GM13977 (cell line): ENCODE results near the gene PTCH1.

Source experiments
- DNase-seq: peaks from one replicate; pipeline ENCODE4 v3.0.0; 2012; ENCODE audit warnings: low spot score
- CTCF ChIP-seq: IDR thresholded peaks from 2 replicates; pipeline ENCODE4 v1.5.1; 2012; ENCODE audit warnings: mild to moderate bottlenecking, control low read depth; ENCODE audit not compliant: insufficient read depth; ENCODE audit errors: extremely low read depth, missing control alignments
- in situ Hi-C: fragments of 300-500 bp; cut with MboI; formaldehyde crosslinking; loops from one replicate; pipeline ENCODE4 v1.12.0; 2022; ENCODE audit warnings: low sequenced_read_pairs, low pct_unique_long_range_greater_than_20kb, mixed read lengths, inconsistent platforms; ENCODE audit not compliant: unreplicated experiment

PTCH1 gene

GRCh38 chr9:95433096-95433819 lies 83.5 kb downstream of the PTCH1 start:
- no peak for TF ChIP-seq CTCF
- in situ Hi-C loops: no loop called here
- DNase-seq: no peak

GRCh38 chr9:95431286-95431685 lies 85.5 kb downstream of the PTCH1 start:
- no peak for DNase-seq
- no peak for TF ChIP-seq CTCF
- in situ Hi-C loops: no loop called here

DNA sequence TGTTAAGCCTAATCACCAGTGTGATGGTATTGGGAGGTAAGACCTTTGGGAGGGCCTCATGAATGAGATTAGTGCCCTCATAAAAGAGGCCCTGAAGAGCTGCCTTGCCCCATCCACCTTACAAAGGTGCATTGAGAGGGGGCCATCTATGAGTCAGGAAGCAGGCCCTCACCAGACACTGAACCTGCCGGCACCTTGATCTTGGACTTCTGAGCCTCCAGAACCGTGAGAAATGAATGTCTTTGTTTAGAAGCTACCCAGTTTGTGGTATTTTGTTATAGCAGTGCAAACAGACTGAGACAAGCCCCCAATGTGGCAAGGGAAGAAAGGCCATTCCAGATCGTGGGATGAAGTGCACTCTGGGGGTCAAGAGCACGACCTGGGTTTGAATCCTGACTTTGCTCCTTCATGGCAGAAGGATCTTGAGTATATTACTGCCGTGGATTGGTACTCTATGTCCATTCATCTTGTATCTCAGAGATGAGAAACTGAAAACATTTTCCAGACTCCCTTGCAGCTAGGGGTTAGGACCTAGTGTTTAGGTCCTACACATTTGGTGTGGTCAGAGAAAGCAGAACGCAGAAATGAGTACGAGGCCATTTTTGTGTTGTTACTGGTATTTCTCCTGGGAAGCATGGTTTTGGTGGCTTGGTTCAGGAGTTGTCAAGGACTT lies 86.7 kb downstream of the PTCH1 start:
- TF ChIP-seq CTCF: no peak
- in situ Hi-C loops: no loop called here
- no peak for DNase-seq

DNA sequence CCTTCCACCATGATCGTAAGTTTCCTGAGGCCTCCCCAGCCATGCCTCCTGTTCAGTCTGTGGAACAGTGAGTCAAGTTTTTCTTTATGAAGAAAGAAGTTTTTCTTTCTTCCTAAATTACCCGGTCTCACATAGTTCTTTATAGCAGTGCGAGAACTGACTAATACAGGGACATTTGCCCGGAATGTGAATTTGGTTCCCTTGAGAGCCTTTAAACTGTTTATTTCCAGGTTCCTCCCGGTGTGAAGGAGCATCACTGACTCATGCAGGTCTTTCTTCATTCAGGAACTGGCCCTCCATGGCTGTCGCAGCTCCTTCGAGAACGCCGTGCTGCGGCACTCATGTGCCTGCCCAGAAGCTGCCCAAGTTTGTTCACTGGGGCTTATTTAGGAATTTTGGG lies 87.7 kb downstream of the PTCH1 start:
- in situ Hi-C loops: no loop called here
- no peak for TF ChIP-seq CTCF
- DNase-seq: no peak

- in situ Hi-C loops: no loop called here
- peak; percentile 32 for DNase-seq
- no peak for TF ChIP-seq CTCF
Observed at GRCh38 chr9:95425910-95426551, 90.7 kb downstream of the PTCH1 start.

DNA sequence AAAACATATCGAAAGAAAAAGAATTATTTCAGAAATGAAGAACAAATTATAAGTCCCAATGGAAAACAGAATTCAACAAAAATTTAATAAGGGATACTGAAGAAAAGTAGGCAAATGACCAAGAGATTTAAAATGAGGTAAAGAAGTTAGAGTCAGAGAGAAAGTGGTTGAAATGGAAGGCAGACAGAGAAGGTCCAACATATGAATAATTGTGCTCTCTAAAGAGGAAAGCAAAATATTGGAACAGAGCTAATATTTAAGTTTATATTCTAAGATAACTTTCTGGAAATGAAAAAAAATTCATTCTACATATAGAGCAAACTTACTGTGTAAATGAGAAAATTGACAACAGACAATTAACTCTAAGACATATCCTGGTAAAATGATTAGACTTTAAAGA lies 94.1 kb downstream of the PTCH1 start:
- TF ChIP-seq CTCF: no peak
- in situ Hi-C loops: no loop called here
- no peak for DNase-seq
